ENCODE data around the gene PI4KA.

DNA sequence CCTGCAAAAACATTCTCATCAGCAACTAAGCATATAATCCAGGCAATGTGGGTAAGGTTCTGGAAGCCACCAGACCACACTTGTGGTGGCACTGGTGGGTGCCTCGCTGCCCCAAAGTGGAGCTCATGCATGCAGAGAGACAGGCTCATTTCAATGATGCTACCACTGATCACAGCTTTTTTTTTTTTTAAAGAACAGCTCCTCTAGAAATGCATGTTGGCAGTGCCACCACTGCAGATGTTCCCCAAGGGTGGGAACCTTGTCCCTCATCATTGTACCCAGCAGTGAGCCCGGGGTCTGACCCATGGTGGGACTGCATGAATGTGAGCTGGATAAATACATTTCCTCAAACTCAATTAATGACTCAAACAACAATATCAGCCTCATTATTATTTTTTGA lies 115.8 kb downstream of the PI4KA start:
- TF ChIP-seq, protein P1, sequence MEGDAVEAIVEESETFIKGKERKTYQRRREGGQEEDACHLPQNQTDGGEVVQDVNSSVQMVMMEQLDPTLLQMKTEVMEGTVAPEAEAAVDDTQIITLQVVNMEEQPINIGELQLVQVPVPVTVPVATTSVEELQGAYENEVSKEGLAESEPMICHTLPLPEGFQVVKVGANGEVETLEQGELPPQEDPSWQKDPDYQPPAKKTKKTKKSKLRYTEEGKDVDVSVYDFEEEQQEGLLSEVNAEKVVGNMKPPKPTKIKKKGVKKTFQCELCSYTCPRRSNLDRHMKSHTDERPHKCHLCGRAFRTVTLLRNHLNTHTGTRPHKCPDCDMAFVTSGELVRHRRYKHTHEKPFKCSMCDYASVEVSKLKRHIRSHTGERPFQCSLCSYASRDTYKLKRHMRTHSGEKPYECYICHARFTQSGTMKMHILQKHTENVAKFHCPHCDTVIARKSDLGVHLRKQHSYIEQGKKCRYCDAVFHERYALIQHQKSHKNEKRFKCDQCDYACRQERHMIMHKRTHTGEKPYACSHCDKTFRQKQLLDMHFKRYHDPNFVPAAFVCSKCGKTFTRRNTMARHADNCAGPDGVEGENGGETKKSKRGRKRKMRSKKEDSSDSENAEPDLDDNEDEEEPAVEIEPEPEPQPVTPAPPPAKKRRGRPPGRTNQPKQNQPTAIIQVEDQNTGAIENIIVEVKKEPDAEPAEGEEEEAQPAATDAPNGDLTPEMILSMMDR (IDR thresholded peaks at IDR 0.05; ENCODE audit: poor library complexity, severe bottlenecking), result no peak
- TF ChIP-seq TAF1 (IDR thresholded peaks at IDR 0.05; ENCODE audit: low read depth), result no peak
- TF ChIP-seq EP300 (conservative IDR thresholded peaks at IDR 0.05; ENCODE audit: poor library complexity, severe bottlenecking), result no peak
- no peak for TF ChIP-seq EZH2 (IDR thresholded peaks at IDR 0.05; ENCODE audit: borderline replicate concordance, insufficient read depth, low read length, poor library complexity, severe bottlenecking)
- no peak for TF ChIP-seq RAD21 (conservative IDR thresholded peaks at IDR 0.05)
- no peak for TF ChIP-seq POLR2AphosphoS5 (IDR thresholded peaks at IDR 0.05)
- TF ChIP-seq SMC3 (conservative IDR thresholded peaks at IDR 0.05; ENCODE audit: poor library complexity), result no peak
- TF ChIP-seq, protein P2, sequence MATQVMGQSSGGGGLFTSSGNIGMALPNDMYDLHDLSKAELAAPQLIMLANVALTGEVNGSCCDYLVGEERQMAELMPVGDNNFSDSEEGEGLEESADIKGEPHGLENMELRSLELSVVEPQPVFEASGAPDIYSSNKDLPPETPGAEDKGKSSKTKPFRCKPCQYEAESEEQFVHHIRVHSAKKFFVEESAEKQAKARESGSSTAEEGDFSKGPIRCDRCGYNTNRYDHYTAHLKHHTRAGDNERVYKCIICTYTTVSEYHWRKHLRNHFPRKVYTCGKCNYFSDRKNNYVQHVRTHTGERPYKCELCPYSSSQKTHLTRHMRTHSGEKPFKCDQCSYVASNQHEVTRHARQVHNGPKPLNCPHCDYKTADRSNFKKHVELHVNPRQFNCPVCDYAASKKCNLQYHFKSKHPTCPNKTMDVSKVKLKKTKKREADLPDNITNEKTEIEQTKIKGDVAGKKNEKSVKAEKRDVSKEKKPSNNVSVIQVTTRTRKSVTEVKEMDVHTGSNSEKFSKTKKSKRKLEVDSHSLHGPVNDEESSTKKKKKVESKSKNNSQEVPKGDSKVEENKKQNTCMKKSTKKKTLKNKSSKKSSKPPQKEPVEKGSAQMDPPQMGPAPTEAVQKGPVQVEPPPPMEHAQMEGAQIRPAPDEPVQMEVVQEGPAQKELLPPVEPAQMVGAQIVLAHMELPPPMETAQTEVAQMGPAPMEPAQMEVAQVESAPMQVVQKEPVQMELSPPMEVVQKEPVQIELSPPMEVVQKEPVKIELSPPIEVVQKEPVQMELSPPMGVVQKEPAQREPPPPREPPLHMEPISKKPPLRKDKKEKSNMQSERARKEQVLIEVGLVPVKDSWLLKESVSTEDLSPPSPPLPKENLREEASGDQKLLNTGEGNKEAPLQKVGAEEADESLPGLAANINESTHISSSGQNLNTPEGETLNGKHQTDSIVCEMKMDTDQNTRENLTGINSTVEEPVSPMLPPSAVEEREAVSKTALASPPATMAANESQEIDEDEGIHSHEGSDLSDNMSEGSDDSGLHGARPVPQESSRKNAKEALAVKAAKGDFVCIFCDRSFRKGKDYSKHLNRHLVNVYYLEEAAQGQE (IDR thresholded peaks at IDR 0.05; ENCODE audit: borderline replicate concordance), result no peak
